CD4-positive, alpha-beta T cell (primary cell): Measurements from ENCODE around the gene FXYD3. TPM values are rescaled to one million over a fixed set of nuclear protein-coding genes. Genes with fewer than 3 reads are reported as not detected.

Experiments
- ATAC-seq: fragments of 200-7000 bp; cut with Tn5 transposase; one replicate; pipeline ENCODE4 v1.10.0; 2022; ENCODE audit warnings: mild to moderate bottlenecking; ENCODE audit not compliant: poor library complexity
- CTCF ChIA-PET: fragments of 350-600 bp; sonication (Branson Sonifier 250); formaldehyde crosslinking; loops from one replicate; lab custom pipeline; 2021; ENCODE audit warnings: antibody characterized with exemption, inconsistent platforms; lab: Charles Lee
- POLR2A ChIA-PET: fragments of 350-600 bp; sonication (Branson Sonifier 250); formaldehyde crosslinking; loops from one replicate; lab custom pipeline; 2021; ENCODE audit warnings: antibody characterized with exemption, inconsistent platforms; lab: Charles Lee
- DNase-seq, 14 experiments: peaks; one replicate each; pipeline ENCODE4 v3.0.0-alpha.2; 2013 to 2020; ENCODE audit warnings: mixed read lengths in 2 of 14
- H3K27ac ChIP-seq, 2 donors: one replicate each; pipeline versions ENCODE4 v1.5.1 to v1.7.0; 2013; ENCODE audit warnings: low read length in 2 of 2, low read depth in 1 of 2, mild to moderate bottlenecking in 1 of 2
- H3K27me3 ChIP-seq, 2 experiments: 1 replicate in 1 of 2; 2 replicates in 1 of 2; pipeline versions ENCODE4 v1.6.1 to v1.7.0; 2013; ENCODE audit warnings: low read length in 2 of 2, control low read depth in 1 of 2, mild to moderate bottlenecking in 1 of 2, moderate library complexity in 1 of 2; ENCODE audit not compliant: insufficient read depth in 2 of 2, control insufficient read depth in 1 of 2
- H3K36me3 ChIP-seq: one replicate; pipeline ENCODE4 v1.6.1; 2013; ENCODE audit warnings: low read length, control low read depth; ENCODE audit not compliant: insufficient read depth
- H3K4me1 ChIP-seq: one replicate; pipeline ENCODE4 v1.6.1; 2013; ENCODE audit warnings: low read length, control low read depth; ENCODE audit not compliant: insufficient read depth
- H3K4me3 ChIP-seq: one replicate; pipeline ENCODE4 v1.5.1; 2013; ENCODE audit warnings: mild to moderate bottlenecking, low read length, moderate library complexity
- H3K9me3 ChIP-seq, 2 experiments: 1 replicate in 1 of 2; 2 replicates in 1 of 2; pipeline versions ENCODE4 v1.6.1 to v1.7.0; 2013; ENCODE audit warnings: low read length in 2 of 2, mild to moderate bottlenecking in 2 of 2, control low read depth in 1 of 2, moderate library complexity in 1 of 2; ENCODE audit not compliant: control insufficient read depth in 1 of 2, insufficient read depth in 1 of 2
- H3K27ac Mint-ChIP-seq: one replicate; pipeline ENCODE4 v1.8.0; 2020; ENCODE audit warnings: mixed read lengths
- H3K27me3 Mint-ChIP-seq: one replicate; pipeline ENCODE4 v1.8.0; 2021; ENCODE audit warnings: mixed read lengths
- H3K36me3 Mint-ChIP-seq: one replicate; pipeline ENCODE4 v1.8.0; 2021; ENCODE audit warnings: low read depth, mixed read lengths
- H3K4me1 Mint-ChIP-seq: one replicate; pipeline ENCODE4 v1.8.0; 2021; ENCODE audit warnings: low read depth, mixed read lengths
- H3K4me3 Mint-ChIP-seq: one replicate; pipeline ENCODE4 v1.8.0; 2020; ENCODE audit warnings: mild to moderate bottlenecking, mixed read lengths
- H3K9me3 Mint-ChIP-seq: one replicate; pipeline ENCODE4 v1.8.0; 2020; ENCODE audit warnings: mixed read lengths
- intact Hi-C, 2 experiments: fragments of 100-400 bp; cut with DNase I in 1 of 2; cut with micrococcal nuclease in 1 of 2; formaldehyde crosslinking; loops; one replicate each; pipeline versions ENCODE4 v1.15.1 to v1.9.0; 2023 to 2025; cut with DNase I, micrococcal nuclease
- total RNA-seq, 174 experiments: library from RNA in 2 of 174; stranded (reverse) in 2 of 174; gene quantifications; one replicate each; pipeline ENCODE4 v1.2.3 and lab custom pipeline; 2021 to 2026
- TF ChIP-seq, protein P1 (sequence below): fragments of 200-600 bp; IDR thresholded peaks from one replicate; pipeline ENCODE4 v1.8.0; 2022; ENCODE audit warnings: antibody characterized with exemption, mild to moderate bottlenecking

FXYD3 gene
- total RNA-seq, 2 experiments from 2014 or later: not detected

DNA sequence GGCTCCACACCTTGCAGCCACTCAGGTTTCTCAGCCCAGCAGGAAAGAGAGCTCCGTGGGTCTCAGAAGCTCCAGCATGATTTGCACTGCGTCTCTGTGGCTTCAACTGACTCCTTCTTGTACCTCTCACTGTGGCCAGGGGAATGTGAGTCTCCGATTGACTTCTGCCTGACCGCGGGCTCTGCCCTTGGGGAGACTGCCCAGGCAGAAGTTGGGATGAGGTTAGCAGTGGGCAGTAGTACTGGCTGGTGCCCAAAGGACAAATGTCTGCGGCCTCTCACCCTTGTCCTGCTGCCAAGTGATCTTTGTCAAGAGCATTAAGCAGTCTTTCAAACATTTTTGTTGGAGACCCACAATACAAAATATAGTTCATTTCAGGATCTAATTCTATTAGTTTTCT lies 34.4 kb upstream of the FXYD3 start:
- ATAC-seq (no peak), DNase-seq (no peak)
- H3K4me1 ChIP-seq: peaks cover 5% of the 10 kb centered on the region
- ChIA-PET POLR2A (no interaction called here), CTCF (no interaction called here)
- no peak overlapping the region for H3K27ac Mint-ChIP-seq
- TF ChIP-seq, protein P1, sequence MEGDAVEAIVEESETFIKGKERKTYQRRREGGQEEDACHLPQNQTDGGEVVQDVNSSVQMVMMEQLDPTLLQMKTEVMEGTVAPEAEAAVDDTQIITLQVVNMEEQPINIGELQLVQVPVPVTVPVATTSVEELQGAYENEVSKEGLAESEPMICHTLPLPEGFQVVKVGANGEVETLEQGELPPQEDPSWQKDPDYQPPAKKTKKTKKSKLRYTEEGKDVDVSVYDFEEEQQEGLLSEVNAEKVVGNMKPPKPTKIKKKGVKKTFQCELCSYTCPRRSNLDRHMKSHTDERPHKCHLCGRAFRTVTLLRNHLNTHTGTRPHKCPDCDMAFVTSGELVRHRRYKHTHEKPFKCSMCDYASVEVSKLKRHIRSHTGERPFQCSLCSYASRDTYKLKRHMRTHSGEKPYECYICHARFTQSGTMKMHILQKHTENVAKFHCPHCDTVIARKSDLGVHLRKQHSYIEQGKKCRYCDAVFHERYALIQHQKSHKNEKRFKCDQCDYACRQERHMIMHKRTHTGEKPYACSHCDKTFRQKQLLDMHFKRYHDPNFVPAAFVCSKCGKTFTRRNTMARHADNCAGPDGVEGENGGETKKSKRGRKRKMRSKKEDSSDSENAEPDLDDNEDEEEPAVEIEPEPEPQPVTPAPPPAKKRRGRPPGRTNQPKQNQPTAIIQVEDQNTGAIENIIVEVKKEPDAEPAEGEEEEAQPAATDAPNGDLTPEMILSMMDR: no peak
- H3K4me1 Mint-ChIP-seq: no peaks in the 10 kb centered on the region
- H3K27me3 ChIP-seq: no peaks in the 10 kb centered on the region
- no peak overlapping the region for H3K27ac ChIP-seq
- H3K4me3 Mint-ChIP-seq: no peak overlapping the region
- H3K27me3 Mint-ChIP-seq: peaks cover 5% of the 10 kb centered on the region
- no peak overlapping the region for H3K4me3 ChIP-seq
- H3K9me3 ChIP-seq: no peaks in the 10 kb centered on the region
- no peaks in the 10 kb centered on the region for H3K9me3 Mint-ChIP-seq
- H3K36me3 Mint-ChIP-seq: no peaks in the 10 kb centered on the region
- intact Hi-C loops: no loop called here
- no peaks in the 10 kb centered on the region for H3K36me3 ChIP-seq

DNA sequence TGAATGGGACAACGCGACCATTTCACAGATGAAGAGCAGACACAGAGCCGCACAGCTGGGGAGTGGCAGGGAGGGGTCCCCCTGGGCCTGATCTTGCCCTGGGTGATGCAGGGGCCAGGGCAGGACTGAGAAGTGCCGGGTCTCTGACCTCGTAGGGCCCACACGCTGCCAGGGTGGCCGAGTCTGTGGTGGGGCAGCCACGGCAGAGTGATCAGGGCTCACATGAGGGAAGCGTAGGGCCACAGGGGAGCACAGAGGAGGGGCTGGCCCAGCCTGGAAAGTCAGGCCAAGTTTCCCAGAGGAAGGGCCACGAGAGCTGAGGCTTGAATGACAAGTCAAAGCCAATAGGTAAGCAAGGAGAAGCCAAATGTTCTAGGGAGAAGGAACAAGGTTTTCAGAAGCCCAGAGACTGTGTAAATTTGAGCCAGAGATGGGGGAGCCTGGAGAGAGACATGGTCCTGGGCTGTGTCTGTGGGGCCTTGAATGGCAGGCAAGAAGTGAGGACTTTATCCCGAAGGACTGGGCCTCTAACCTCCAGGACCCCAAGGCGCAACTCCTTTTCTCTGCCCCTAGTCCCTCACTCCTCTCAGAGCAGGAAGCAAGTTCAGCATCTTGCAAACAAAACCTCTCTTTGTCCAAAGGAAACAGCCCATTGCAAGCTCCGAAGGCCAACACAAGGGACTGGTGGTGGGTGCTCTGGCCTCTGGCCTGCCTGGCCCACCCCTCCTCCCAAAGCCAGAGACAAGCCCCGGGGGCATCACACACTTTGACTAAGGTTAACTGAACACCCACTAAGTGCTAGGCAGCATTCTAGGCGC lies 31.7 kb upstream of the FXYD3 start:
- H3K27me3 Mint-ChIP-seq: no peaks in the 10 kb centered on the region
- Histone ChIP-seq H3K4me1 (peaks cover 8% of the 10 kb centered on the region), H3K4me3 (no peak overlapping the region), H3K36me3 (no peaks in the 10 kb centered on the region), H3K27ac (no peak overlapping the region), H3K9me3 (no peaks in the 10 kb centered on the region), H3K27me3 (no peaks in the 10 kb centered on the region)
- H3K4me3 Mint-ChIP-seq: no peak overlapping the region
- CTCF ChIA-PET: no interaction called here
- no peak for DNase-seq
- no peaks in the 10 kb centered on the region for H3K9me3 Mint-ChIP-seq
- no peaks in the 10 kb centered on the region for H3K4me1 Mint-ChIP-seq
- TF ChIP-seq, protein P1: no peak
- no peak overlapping the region for H3K27ac Mint-ChIP-seq
- no peak for ATAC-seq
- H3K36me3 Mint-ChIP-seq: no peaks in the 10 kb centered on the region
- intact Hi-C loops: no loop called here
- POLR2A ChIA-PET: no interaction called here

DNA sequence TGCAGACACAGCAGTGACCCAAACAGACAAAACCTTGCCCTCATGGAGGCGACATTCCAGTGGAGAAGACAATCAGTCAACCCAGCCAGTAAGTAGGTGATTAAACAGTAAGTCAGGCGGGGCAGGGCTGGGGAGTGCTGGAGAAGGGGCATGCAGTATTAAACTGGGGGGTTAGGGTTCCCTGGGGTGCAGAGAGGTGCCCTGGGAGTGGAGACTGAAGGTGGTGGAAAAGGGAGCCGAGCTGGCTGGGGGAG lies 31.2 kb upstream of the FXYD3 start:
- intact Hi-C loops: no loop called here
- Mint-ChIP-seq H3K4me3 (no peak overlapping the region), H3K4me1 (no peaks in the 10 kb centered on the region), H3K27me3 (peaks cover 3% of the 10 kb centered on the region), H3K9me3 (no peaks in the 10 kb centered on the region), H3K27ac (no peak overlapping the region), H3K36me3 (no peaks in the 10 kb centered on the region)
- Histone ChIP-seq H3K9me3 (no peaks in the 10 kb centered on the region), H3K4me1 (peaks cover 8% of the 10 kb centered on the region), H3K36me3 (no peaks in the 10 kb centered on the region), H3K27ac (no peak overlapping the region), H3K4me3 (no peak overlapping the region), H3K27me3 (no peaks in the 10 kb centered on the region)
- ATAC-seq: no peak
- ChIA-PET POLR2A (no interaction called here), CTCF (no interaction called here)
- DNase-seq: no peak
- TF ChIP-seq, protein P1: no peak
